B cell (primary cell): ENCODE results near the gene S100A1. TPM values are rescaled to one million over a fixed set of nuclear protein-coding genes. Genes with fewer than 3 reads are reported as not detected.

ENCODE experiments used
- ATAC-seq: fragments of 200-7000 bp; cut with Tn5 transposase; one replicate; pipeline ENCODE4 v1.10.0; 2021; ENCODE audit warnings: low read depth, mild to moderate bottlenecking, moderate number of reproducible peaks, moderate library complexity
- CTCF ChIA-PET: fragments of 350-600 bp; sonication (Branson Sonifier 250); formaldehyde crosslinking; loops from one replicate; lab custom pipeline; 2021; ENCODE audit warnings: antibody characterized with exemption, inconsistent platforms; lab: Charles Lee
- POLR2A ChIA-PET: fragments of 350-600 bp; sonication (Branson Sonifier 250); formaldehyde crosslinking; loops from one replicate; lab custom pipeline; 2021; ENCODE audit warnings: antibody characterized with exemption; lab: Charles Lee
- DNase-seq: peaks from one replicate; pipeline ENCODE4 v3.0.0; 2013
- H2AFZ ChIP-seq: 2 replicates; pipeline ENCODE4 v1.6.1; 2012; ENCODE audit warnings: mild to moderate bottlenecking, low read depth, low read length; ENCODE audit not compliant: insufficient read depth, poor library complexity, severe bottlenecking
- H3K27ac ChIP-seq, 2 donors: 1 replicate in 1 of 2; 2 replicates in 1 of 2; pipeline ENCODE4 v1.5.1; 2012 to 2013; ENCODE audit warnings: low read length in 2 of 2, mild to moderate bottlenecking in 2 of 2, moderate library complexity in 1 of 2
- H3K27me3 ChIP-seq, 4 experiments: fragments of 200-600 bp in 1 of 4; sonication (generic) in 1 of 4; replicated peaks in 1 of 4; 1 replicate in 2 of 4; 2 replicates in 2 of 4; pipeline versions ENCODE4 v1.6.1 to v1.7.0; 2013 to 2016; ENCODE audit warnings: low read length in 3 of 4, mild to moderate bottlenecking in 2 of 4, mixed read lengths in 1 of 4, moderate library complexity in 1 of 4; ENCODE audit not compliant: insufficient read depth in 4 of 4, control insufficient read depth in 3 of 4; ENCODE audit errors: control extremely low read depth in 1 of 4
- H3K36me3 ChIP-seq, 2 experiments: replicated peaks in 1 of 2; 1 replicate in 1 of 2; 2 replicates in 1 of 2; pipeline versions ENCODE4 v1.6.1 to v1.7.1; 2013; ENCODE audit warnings: low read length in 1 of 2; ENCODE audit not compliant: insufficient read depth in 2 of 2, control insufficient read depth in 1 of 2; ENCODE audit errors: control extremely low read depth in 1 of 2, extremely low read depth in 1 of 2
- H3K4me1 ChIP-seq, 2 donors: fragments of 200-600 bp in 1 of 2; sonication (generic) in 1 of 2; 1 replicate in 1 of 2; 2 replicates in 1 of 2; pipeline versions ENCODE4 v1.5.1 to v1.6.1; 2013 to 2017; ENCODE audit warnings: low read length in 2 of 2; ENCODE audit not compliant: control insufficient read depth in 2 of 2, insufficient read depth in 2 of 2
- H3K4me2 ChIP-seq: replicated peaks from 2 replicates; pipeline ENCODE3; 2012; ENCODE audit warnings: mild to moderate bottlenecking, low read depth, low read length; ENCODE audit not compliant: poor library complexity, severe bottlenecking
- H3K4me3 ChIP-seq, 5 experiments: fragments of 200-600 bp in 1 of 5; sonication (generic) in 1 of 5; 1 replicate in 3 of 5; 2 replicates in 2 of 5; pipeline versions ENCODE4 v1.5.1 to v1.7.0; 2011 to 2016; ENCODE audit warnings: low read length in 4 of 5, mild to moderate bottlenecking in 4 of 5, low read depth in 2 of 5, control low read depth in 1 of 5, moderate library complexity in 1 of 5; ENCODE audit not compliant: insufficient read depth in 1 of 5; ENCODE audit errors: control extremely low read depth in 1 of 5, extremely low read depth in 1 of 5
- H3K79me2 ChIP-seq: fragments of 200-600 bp; sonication (generic); one replicate; pipeline ENCODE4 v1.6.0; 2016; ENCODE audit warnings: low read length; ENCODE audit not compliant: control insufficient read depth, insufficient read depth
- H3K9ac ChIP-seq: fragments of 200-600 bp; sonication (generic); 2 replicates; pipeline ENCODE4 v1.6.1; 2017; ENCODE audit warnings: mild to moderate bottlenecking, low read length, moderate library complexity
- H3K9me3 ChIP-seq, 3 donors: one replicate each; pipeline versions ENCODE4 v1.6.1 to v1.7.1; 2013; ENCODE audit warnings: low read length in 2 of 3; ENCODE audit not compliant: control insufficient read depth in 2 of 3, insufficient read depth in 1 of 3; ENCODE audit errors: control extremely low read depth in 1 of 3
- H4K20me1 ChIP-seq: 2 replicates; pipeline ENCODE4 v1.6.0; 2012; ENCODE audit warnings: mild to moderate bottlenecking, low read length; ENCODE audit not compliant: insufficient read depth, control insufficient read depth, poor library complexity, severe bottlenecking
- H3K27ac Mint-ChIP-seq: one replicate; pipeline ENCODE4 v1.8.0; 2021; ENCODE audit warnings: mixed read lengths
- H3K27me3 Mint-ChIP-seq: one replicate; pipeline ENCODE4 v1.8.0; 2021; ENCODE audit warnings: mixed read lengths
- H3K4me1 Mint-ChIP-seq: one replicate; pipeline ENCODE4 v1.8.0; 2021; ENCODE audit warnings: mixed read lengths
- H3K4me3 Mint-ChIP-seq: one replicate; pipeline ENCODE4 v1.8.0; 2021; ENCODE audit warnings: mixed read lengths
- H3K9me3 Mint-ChIP-seq: one replicate; pipeline ENCODE4 v1.8.0; 2022; ENCODE audit warnings: mixed read lengths; ENCODE audit not compliant: insufficient read depth
- EZH2 ChIP-seq: IDR thresholded peaks from 2 replicates; pipeline ENCODE4 v1.6.1; 2012; ENCODE audit warnings: borderline replicate concordance, low read depth, mild to moderate bottlenecking, moderate library complexity, low read length; ENCODE audit not compliant: insufficient read depth, poor library complexity, severe bottlenecking
- WGBS: methylation state at CpG from one replicate; pipeline ENCODE4 v1.1.5; 2013; ENCODE audit warnings: missing lambda C conversion rate; ENCODE audit not compliant: insufficient coverage; 5-methylcytosine and 5-hydroxymethylcytosine counted together
- intact Hi-C: fragments of 100-400 bp; cut with micrococcal nuclease; formaldehyde crosslinking; loops from one replicate; pipeline ENCODE4 v1.10.0; 2022
- polyA plus RNA-seq: library from polyadenylated mRNA; depleted of rRNA; stranded (reverse); fragments of >200 nt; gene quantifications from 2 replicates; pipeline ENCODE4 v1.2.3, GENCODE V29; 2012
- total RNA-seq, 2 donors: library from RNA; stranded (reverse); fragments of 120-200 nt in 1 of 2; gene quantifications; 1 replicate in 1 of 2; 2 replicates in 1 of 2; pipeline versions ENCODE4 v1.2.3 to v1.2.4, GENCODE V29; 2013 to 2022
- TF ChIP-seq, protein P1 (sequence below): fragments of 200-600 bp; IDR thresholded peaks from one replicate; pipeline ENCODE4 v1.8.0; 2022; ENCODE audit warnings: antibody characterized with exemption, mild to moderate bottlenecking

Gene S100A1
- total and polyA plus RNA-seq, 2 donors (not counting 1 experiment from before 2014, with no cell fraction given): not detected

DNA sequence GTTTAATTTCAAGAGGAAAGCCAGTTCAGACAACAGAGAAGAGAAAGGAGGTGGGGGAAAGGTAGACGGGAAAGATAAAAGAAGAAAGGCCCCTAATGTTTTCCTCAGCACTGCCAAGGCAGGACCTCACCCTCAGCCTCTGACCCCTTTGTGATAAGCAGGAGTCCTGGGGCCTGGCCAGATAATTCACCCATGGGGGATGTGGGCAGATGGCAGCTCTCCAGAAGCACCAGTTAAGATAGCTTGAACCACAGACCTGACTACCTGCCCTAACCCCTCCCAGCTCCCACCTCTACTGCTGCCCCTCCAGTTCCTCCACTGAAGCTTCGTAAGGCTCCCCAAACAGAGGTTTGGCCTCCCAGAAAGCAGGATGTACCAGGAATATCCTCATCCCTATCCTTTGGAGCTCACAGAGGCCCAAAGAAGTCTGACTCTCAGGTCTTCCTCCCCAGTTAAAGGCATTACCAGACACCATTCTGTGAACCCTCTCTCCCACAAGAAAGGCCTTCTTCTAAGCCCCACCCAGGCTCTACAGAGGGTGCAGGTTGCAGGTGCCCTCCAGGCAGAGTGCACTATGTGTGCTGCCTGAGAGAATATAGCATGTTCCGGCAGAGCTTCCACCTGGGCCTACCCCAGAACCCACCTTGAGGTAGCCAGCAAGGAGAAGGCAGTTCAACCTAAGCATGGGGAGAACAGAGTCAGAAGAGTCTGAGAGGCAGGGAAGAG is 21.1 kb downstream of the S100A1 start:
- H2AFZ ChIP-seq: no peak overlapping the region
- no peaks in the 10 kb centered on the region for H3K9me3 Mint-ChIP-seq
- WGBS: 59% methylated on average over 2 of the region's 3 CpGs
- intact Hi-C loops: no loop called here
- peaks cover 4% of the 10 kb centered on the region for H4K20me1 ChIP-seq
- POLR2A ChIA-PET: interaction anchor here (1.5 kb wide), 1 partner anchor 15 kb away, joined by 5 read pairs; the partner anchor contains the start of gene CHTOP
- peaks cover 14 to 34% of the 10 kb centered on the region in 2 experiments for H3K36me3 ChIP-seq
- H3K27ac Mint-ChIP-seq: peak overlapping the region; percentile 41
- no peak overlapping the region for H3K9ac ChIP-seq
- no peak overlapping the region for H3K4me3 ChIP-seq
- CTCF ChIA-PET: interaction anchor here (1.0 to 1.2 kb wide), 2 partner anchors 77 to 79 kb away, joined by 3 to 6 read pairs; no protein-coding TSS in a partner anchor
- no peaks in the 10 kb centered on the region for H3K4me1 Mint-ChIP-seq
- no peaks in the 10 kb centered on the region for H3K4me1 ChIP-seq
- H3K27me3 ChIP-seq: no peaks in the 10 kb centered on the region
- no peak for DNase-seq
- ATAC-seq: no peak
- no peak overlapping the region for H3K4me2 ChIP-seq
- H3K9me3 ChIP-seq: no peaks in the 10 kb centered on the region
- H3K4me3 Mint-ChIP-seq: no peak overlapping the region
- H3K27me3 Mint-ChIP-seq: no peaks in the 10 kb centered on the region
- TF ChIP-seq, protein P1, sequence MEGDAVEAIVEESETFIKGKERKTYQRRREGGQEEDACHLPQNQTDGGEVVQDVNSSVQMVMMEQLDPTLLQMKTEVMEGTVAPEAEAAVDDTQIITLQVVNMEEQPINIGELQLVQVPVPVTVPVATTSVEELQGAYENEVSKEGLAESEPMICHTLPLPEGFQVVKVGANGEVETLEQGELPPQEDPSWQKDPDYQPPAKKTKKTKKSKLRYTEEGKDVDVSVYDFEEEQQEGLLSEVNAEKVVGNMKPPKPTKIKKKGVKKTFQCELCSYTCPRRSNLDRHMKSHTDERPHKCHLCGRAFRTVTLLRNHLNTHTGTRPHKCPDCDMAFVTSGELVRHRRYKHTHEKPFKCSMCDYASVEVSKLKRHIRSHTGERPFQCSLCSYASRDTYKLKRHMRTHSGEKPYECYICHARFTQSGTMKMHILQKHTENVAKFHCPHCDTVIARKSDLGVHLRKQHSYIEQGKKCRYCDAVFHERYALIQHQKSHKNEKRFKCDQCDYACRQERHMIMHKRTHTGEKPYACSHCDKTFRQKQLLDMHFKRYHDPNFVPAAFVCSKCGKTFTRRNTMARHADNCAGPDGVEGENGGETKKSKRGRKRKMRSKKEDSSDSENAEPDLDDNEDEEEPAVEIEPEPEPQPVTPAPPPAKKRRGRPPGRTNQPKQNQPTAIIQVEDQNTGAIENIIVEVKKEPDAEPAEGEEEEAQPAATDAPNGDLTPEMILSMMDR: no peak
- H3K79me2 ChIP-seq: peaks cover 3% of the 10 kb centered on the region
- H3K27ac ChIP-seq: peak overlapping the region in 1 of 2 donors; percentile 41

DNA sequence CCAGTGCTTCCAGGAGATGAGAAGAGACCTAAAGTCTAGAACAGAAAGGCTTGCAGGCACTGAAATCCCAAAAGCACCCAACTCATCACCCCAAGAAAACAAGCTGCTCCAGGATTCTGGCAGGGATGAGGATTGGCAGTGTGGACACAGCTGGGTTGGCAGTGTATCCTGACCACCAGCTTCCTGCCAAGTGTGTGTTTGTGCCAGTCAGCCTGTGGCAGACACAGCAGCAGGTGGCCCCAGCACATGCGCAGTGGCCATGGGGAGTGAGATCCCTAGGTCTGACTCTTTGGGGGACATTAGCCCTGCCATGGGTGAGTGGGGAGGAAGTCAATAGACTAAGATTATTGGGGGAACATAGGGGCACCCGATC is 21.6 kb downstream of the S100A1 start:
- CTCF ChIA-PET: interaction anchor here (1.0 to 1.2 kb wide), 2 partner anchors 78 to 80 kb away, joined by 3 to 6 read pairs; no protein-coding TSS in a partner anchor
- Histone ChIP-seq H4K20me1 (peaks cover 2% of the 10 kb centered on the region), H3K36me3 (peaks cover 11 to 28% of the 10 kb centered on the region in 2 experiments), H3K9ac (no peak overlapping the region), H3K27me3 (no peaks in the 10 kb centered on the region), H3K4me2 (no peak overlapping the region), H3K9me3 (no peaks in the 10 kb centered on the region), H3K27ac (peak overlapping the region in 1 of 2 donors; percentile 41), H2AFZ (no peak overlapping the region), H3K4me3 (no peak overlapping the region), H3K4me1 (no peaks in the 10 kb centered on the region), H3K79me2 (peaks cover 3% of the 10 kb centered on the region)
- ATAC-seq: no peak
- POLR2A ChIA-PET: interaction anchor here (0.6 to 1.5 kb wide), 3 partner anchors 15 to 62 kb away, joined by 5 to 10 read pairs (median 5); partner anchors contain the start of gene CHTOP
- H3K27ac Mint-ChIP-seq: peak overlapping the region; percentile 61
- DNase-seq: no peak
- no peaks in the 10 kb centered on the region for H3K4me1 Mint-ChIP-seq
- intact Hi-C loops: no loop called here
- no peak for TF ChIP-seq EZH2
- TF ChIP-seq, protein P1: no peak
- no peaks in the 10 kb centered on the region for H3K9me3 Mint-ChIP-seq
- no peaks in the 10 kb centered on the region for H3K27me3 Mint-ChIP-seq
- H3K4me3 Mint-ChIP-seq: no peak overlapping the region
- WGBS: 91% methylated on average over 2 of the region's 2 CpGs
